ENCODE results near the gene MOSMO. TPM values are rescaled to one million over a fixed set of nuclear protein-coding genes. Genes with fewer than 3 reads are reported as not detected.

Gene MOSMO
- total RNA-seq, 4 donors from 2014 or later, result 8.3 to 16.4 (median 13.1) TPM

DNA sequence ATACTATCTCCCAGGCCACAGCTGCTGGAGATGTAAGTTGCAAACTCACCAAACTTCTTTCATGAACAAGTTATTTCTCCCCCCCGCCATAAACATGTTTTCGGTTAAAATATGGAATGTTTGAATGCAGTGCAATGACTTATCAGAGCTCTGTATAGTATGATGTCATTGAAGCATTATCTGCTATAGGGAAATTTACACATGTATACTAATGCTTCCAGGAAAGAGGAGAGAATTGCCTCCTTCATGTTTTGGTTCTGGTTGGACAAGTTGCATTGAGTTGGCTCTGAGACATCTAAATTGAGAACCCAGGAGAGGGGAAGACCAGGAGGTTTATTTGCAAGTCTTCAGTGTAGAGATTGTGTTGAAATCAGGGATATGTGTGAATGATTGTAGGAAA is 34.0 kb upstream of the MOSMO start:
- TF ChIP-seq POLR2A (IDR thresholded peaks at IDR 0.05), result no peak
- TF ChIP-seq, protein P1, sequence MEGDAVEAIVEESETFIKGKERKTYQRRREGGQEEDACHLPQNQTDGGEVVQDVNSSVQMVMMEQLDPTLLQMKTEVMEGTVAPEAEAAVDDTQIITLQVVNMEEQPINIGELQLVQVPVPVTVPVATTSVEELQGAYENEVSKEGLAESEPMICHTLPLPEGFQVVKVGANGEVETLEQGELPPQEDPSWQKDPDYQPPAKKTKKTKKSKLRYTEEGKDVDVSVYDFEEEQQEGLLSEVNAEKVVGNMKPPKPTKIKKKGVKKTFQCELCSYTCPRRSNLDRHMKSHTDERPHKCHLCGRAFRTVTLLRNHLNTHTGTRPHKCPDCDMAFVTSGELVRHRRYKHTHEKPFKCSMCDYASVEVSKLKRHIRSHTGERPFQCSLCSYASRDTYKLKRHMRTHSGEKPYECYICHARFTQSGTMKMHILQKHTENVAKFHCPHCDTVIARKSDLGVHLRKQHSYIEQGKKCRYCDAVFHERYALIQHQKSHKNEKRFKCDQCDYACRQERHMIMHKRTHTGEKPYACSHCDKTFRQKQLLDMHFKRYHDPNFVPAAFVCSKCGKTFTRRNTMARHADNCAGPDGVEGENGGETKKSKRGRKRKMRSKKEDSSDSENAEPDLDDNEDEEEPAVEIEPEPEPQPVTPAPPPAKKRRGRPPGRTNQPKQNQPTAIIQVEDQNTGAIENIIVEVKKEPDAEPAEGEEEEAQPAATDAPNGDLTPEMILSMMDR (IDR thresholded peaks at IDR 0.05), result no peak
- DNase-seq (ENCODE audit: low spot score in 2 of 2), result no peak
- intact Hi-C loops (cut with DNase I; ENCODE audit: low total_unique reads), result no loop called here
- 87 to 95% methylated on average over 2 of the region's 2 CpGs for WGBS, 2 donors
- H3K4me3 ChIP-seq (ENCODE audit: low read depth, poor library complexity, severe bottlenecking), result no peak overlapping the region

DNA sequence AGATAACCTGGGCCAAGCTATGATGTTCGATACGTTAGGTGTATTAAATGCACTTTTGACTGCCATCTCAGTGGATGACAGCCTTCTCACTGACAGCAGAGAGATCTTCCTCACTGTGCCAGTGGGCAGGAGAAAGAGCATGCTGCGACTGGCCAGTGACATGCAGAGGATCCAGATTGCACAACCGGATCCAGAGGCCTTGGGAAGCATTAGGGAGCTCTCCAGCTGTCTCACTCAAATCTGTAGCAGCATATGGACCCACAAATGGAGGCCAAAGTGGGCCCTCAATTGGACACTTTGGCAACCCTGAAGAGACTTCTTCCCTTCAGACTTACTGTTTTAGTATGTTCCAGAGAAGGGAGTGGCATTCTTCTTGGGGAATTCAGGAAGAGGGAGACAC is 27.9 kb upstream of the MOSMO start:
- H3K4me3 ChIP-seq (ENCODE audit: low read depth, poor library complexity, severe bottlenecking), result no peak overlapping the region
- intact Hi-C loops (cut with DNase I; ENCODE audit: low total_unique reads), result no loop called here
- WGBS, 2 donors, result 66 to 78% methylated on average over 4 of the region's 4 CpGs
- TF ChIP-seq, protein P1 (IDR thresholded peaks at IDR 0.05), result no peak
- no peak for TF ChIP-seq POLR2A (IDR thresholded peaks at IDR 0.05)
- no peak for DNase-seq (ENCODE audit: low spot score in 2 of 2)

DNA sequence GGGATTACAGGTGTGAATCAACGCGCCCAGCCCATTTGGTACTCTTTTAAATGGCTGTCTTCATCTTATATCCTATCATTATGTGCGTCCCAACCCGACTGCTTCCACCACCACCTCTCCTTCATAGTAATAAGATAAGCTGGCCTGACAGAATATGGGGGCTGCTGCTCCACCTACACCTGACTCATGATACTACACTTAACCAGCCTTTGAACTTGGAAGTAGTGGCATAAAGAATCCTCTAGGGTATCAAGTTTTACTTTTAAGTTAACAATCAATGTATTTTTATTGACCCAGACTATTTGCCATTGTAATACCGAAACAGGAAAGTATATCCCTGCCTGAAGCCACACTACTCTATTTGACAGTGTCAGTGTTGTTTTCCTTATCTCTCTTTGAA is 25.8 kb upstream of the MOSMO start:
- 94 to 96% methylated on average over 5 of the region's 5 CpGs for WGBS, 2 donors
- intact Hi-C loops (cut with DNase I; ENCODE audit: low total_unique reads), result no loop called here
- no peak for TF ChIP-seq POLR2A (IDR thresholded peaks at IDR 0.05)
- TF ChIP-seq, protein P1 (IDR thresholded peaks at IDR 0.05), result no peak

DNA sequence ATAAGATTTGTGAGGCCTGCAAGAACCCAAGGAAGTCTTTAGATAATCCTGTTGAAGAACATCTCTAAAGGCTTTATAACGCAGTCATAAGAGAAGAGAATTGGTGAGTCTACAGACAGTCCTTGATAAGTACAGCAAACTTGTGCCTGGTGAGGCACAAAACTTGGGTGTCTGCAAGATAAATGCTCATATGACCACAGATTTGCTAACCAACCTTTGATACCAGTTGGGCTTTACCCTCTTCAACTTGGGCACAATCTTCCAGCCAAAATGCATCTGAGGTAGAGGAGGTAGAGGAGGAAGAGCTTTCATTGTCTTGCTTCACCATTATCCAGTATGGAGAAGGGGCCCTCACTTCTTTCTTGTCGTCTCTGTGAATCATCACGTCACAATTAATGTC is 23.8 kb upstream of the MOSMO start:
- WGBS, 2 donors, result 88 to 89% methylated on average over 3 of the region's 3 CpGs
- TF ChIP-seq, protein P1 (IDR thresholded peaks at IDR 0.05), result no peak
- no peak for TF ChIP-seq POLR2A (IDR thresholded peaks at IDR 0.05)
- DNase-seq (ENCODE audit: low spot score in 2 of 2), result no peak
- intact Hi-C loops (cut with DNase I; ENCODE audit: low total_unique reads), result no loop called here
- H3K4me3 ChIP-seq (ENCODE audit: low read depth, poor library complexity, severe bottlenecking), result no peak overlapping the region

More for the DNA sequence above, 25.8 kb upstream of the MOSMO start:
- H3K4me3 ChIP-seq (ENCODE audit: low read depth, poor library complexity, severe bottlenecking), result no peak overlapping the region
- DNase-seq (ENCODE audit: low spot score in 2 of 2), result no peak

DNA sequence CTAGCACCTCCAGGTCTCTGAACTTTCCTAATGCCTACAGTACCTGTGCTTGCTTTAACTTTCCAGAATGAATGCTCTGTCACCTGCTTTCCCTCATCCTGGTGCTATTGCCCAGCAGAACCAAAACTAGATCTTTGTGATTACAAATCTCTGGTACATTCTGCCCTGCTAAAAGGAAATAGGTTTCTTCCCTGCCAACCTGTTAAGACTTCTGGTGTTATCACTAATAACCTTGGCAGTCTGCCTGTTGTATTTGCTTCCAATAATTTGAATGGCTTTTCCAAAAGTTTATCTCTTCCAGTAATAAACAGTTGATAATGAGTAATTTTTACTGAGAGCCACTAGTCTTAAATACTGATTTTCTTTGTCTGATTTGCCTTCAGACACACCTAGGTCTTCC is 22.4 kb upstream of the MOSMO start:
- TF ChIP-seq, protein P1 (IDR thresholded peaks at IDR 0.05), result no peak
- TF ChIP-seq POLR2A (IDR thresholded peaks at IDR 0.05), result no peak
- intact Hi-C loops (cut with DNase I; ENCODE audit: low total_unique reads), result no loop called here
- no peak overlapping the region for H3K4me3 ChIP-seq (ENCODE audit: low read depth, poor library complexity, severe bottlenecking)
- DNase-seq (ENCODE audit: low spot score in 2 of 2), result no peak

DNA sequence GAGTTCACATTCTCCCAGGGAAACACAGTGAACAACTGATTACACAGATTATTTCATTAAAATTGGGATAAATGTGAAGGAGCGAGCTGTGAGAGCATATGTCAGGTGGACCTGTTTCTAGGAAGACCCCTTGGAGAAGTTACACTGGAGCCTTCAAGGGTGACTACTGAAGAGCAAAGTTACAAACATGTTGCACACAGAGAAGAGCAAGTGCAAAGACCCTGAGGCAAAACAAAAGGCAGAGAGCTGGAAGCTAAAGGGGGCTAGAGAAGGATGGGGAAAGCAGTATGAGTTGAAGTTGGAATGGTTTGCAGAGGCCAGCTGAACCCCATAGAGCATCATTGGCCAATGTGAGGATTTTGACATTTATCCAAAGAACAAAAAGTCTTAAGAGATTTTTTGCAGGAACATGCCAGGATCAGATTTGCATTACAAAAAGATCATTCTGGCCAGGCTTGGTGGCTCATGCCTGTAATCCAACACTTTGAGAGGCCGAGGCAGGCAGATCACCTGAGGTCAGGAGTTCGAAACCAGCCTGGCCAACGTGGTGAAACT is 21.1 kb upstream of the MOSMO start:
- intact Hi-C loops (cut with DNase I; ENCODE audit: low total_unique reads), result no loop called here
- 76 to 84% methylated on average over 4 of the region's 4 CpGs for WGBS, 2 donors
- no peak overlapping the region for H3K4me3 ChIP-seq (ENCODE audit: low read depth, poor library complexity, severe bottlenecking)
- TF ChIP-seq, protein P1 (IDR thresholded peaks at IDR 0.05), result no peak
- TF ChIP-seq POLR2A (IDR thresholded peaks at IDR 0.05), result no peak
- DNase-seq (ENCODE audit: low spot score in 2 of 2), result no peak

Measured in lower leg skin (tissue), 4 donors.